PC-9 (cell line): ENCODE results near the gene CCDC102B. TPM values are rescaled to one million over a fixed set of nuclear protein-coding genes. Genes with fewer than 3 reads are reported as not detected.

Experiments used
- BruUV-seq: library from RNA; stranded (reverse); fragments of 400-500 nt; replicated peaks from 2 replicates; lab custom pipeline; 2021; lab: Mats Ljungman, UMichigan
- CTCF ChIA-PET: fragments of 300-600 bp; sonication (Branson Sonifier 250); formaldehyde crosslinking; loops from one replicate; lab custom pipeline; 2022; ENCODE audit warnings: antibody characterized with exemption; lab: Charles Lee
- POLR2A ChIA-PET: fragments of 300-600 bp; sonication (Branson Sonifier 250); formaldehyde crosslinking; loops from one replicate; lab custom pipeline; 2022; ENCODE audit warnings: antibody characterized with exemption; ENCODE audit not compliant: unreplicated experiment; lab: Charles Lee
- DNase-seq, 2 experiments: peaks; one replicate each; pipeline versions ENCODE4 v3.0.0 to v3.0.0-alpha.2; 2015 to 2022; ENCODE audit warnings: mixed read lengths in 1 of 2
- H2AFZ ChIP-seq: fragments of 200-600 bp; sonication (generic); 2 replicates; pipeline ENCODE4 v1.8.1; 2017; ENCODE audit warnings: antibody characterized with exemption
- H3F3A ChIP-seq: fragments of 200-600 bp; sonication (generic); 2 replicates; pipeline ENCODE4 v1.8.1; 2017; ENCODE audit warnings: antibody characterized with exemption, mild to moderate bottlenecking, low read depth; ENCODE audit not compliant: insufficient read depth
- H3K27ac ChIP-seq: fragments of 200-600 bp; sonication (generic); 2 replicates; pipeline ENCODE4 v1.6.1; 2016; ENCODE audit warnings: mixed run types
- H3K27me3 ChIP-seq: fragments of 200-600 bp; sonication (generic); 2 replicates; pipeline ENCODE4 v1.6.1; 2016; ENCODE audit warnings: low read depth, mixed run types; ENCODE audit not compliant: insufficient read depth
- H3K36me3 ChIP-seq: fragments of 200-600 bp; sonication (generic); 2 replicates; pipeline ENCODE4 v1.6.1; 2016; ENCODE audit warnings: low read depth, mixed run types
- H3K4me1 ChIP-seq: fragments of 200-600 bp; sonication (generic); replicated peaks from 2 replicates; pipeline ENCODE4 v1.6.1; 2016; ENCODE audit warnings: mixed run types; ENCODE audit not compliant: insufficient read depth
- H3K4me2 ChIP-seq: fragments of 200-600 bp; sonication (generic); 2 replicates; pipeline ENCODE4 v1.6.1; 2017; ENCODE audit warnings: mixed run types
- H3K4me3 ChIP-seq: fragments of 200-600 bp; sonication (generic); 2 replicates; pipeline ENCODE4 v1.6.1; 2016; ENCODE audit warnings: mixed run types
- H3K79me2 ChIP-seq: fragments of 200-600 bp; sonication (generic); 2 replicates; pipeline ENCODE4 v1.6.1; 2017; ENCODE audit warnings: low read depth, mixed run types
- H3K9me2 ChIP-seq: fragments of 200-600 bp; sonication (generic); 2 replicates; pipeline ENCODE4 v1.8.1; 2017; ENCODE audit warnings: mild to moderate bottlenecking; ENCODE audit not compliant: insufficient read depth
- H3K9me3 ChIP-seq: fragments of 200-600 bp; sonication (generic); 2 replicates; pipeline ENCODE4 v1.8.1; 2016; ENCODE audit warnings: low read depth; ENCODE audit not compliant: insufficient read depth
- H4K20me1 ChIP-seq: fragments of 200-600 bp; sonication (generic); 2 replicates; pipeline ENCODE4 v1.8.1; 2017; ENCODE audit not compliant: insufficient read depth
- EZH2 ChIP-seq: fragments of 200-600 bp; sonication (generic); IDR thresholded peaks from 2 replicates; pipeline ENCODE4 v1.8.0; 2017; ENCODE audit warnings: antibody characterized with exemption, low read depth
- intact Hi-C: fragments of 100-400 bp; cut with micrococcal nuclease; formaldehyde crosslinking; loops from one replicate; pipeline ENCODE4 v1.10.0; 2022; ENCODE audit not compliant: unreplicated experiment
- total RNA-seq: library from RNA; stranded (reverse); gene quantifications from 2 replicates; pipeline ENCODE4 v1.2.3, GENCODE V29; 2021
- TF ChIP-seq, protein P1 (sequence below): fragments of 200-600 bp; sonication (generic); conservative IDR thresholded peaks from 2 replicates; pipeline ENCODE4 v1.6.1; 2017; ENCODE audit warnings: mixed run types, antibody characterized with exemption, mild to moderate bottlenecking, moderate library complexity

The CCDC102B gene
- total RNA-seq, 1 experiment from 2014 or later = 1.9 TPM

DNA sequence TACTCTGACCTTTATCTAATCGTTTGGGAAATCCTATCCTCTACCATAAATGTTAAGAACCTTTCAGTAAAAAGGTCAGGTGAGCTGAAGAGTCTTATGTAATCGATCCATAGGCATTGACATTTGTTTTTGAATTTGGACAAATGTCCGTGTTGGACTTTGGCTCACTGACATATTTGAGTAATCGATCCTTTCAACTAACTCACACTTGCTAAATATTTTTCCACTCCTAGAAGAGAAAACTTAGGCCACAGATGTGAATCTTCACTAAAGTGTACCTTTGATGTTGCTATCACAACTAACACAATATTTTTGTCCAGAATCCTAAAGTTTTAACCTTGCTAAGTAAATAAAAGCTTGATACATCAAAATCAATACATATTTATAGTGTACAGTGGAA lies 89.5 kb downstream of the CCDC102B start:
- no TSS peak for BruUV-seq
- H3K4me2 ChIP-seq = no peak overlapping the region

DNA sequence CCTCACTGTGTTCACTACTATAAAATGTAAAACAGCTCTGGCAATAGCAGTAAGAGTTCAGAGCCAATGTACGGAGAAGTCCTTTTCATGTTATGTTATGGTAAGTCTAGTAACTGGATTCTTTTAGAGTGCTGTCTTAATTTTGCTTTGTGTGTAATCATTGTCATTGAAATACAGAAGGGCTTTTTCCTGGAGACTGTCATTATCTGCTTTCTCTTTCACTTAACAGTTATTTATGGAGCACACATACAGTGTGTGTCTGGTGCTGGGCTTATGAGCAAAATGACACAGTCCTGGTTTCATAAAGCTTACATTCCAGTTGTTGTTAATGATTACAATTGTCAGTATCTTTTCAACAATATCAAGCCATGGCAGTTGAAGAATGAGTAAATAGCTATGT lies 95.5 kb downstream of the CCDC102B start:
- intact Hi-C loops = no loop called here
- H3K9me3 ChIP-seq = no peaks in the 10 kb centered on the region
- BruUV-seq = no TSS peak
- H2AFZ ChIP-seq = no peak overlapping the region
- H3F3A ChIP-seq = no peaks in the 10 kb centered on the region
- CTCF ChIA-PET = no interaction called here
- TF ChIP-seq, protein P1, sequence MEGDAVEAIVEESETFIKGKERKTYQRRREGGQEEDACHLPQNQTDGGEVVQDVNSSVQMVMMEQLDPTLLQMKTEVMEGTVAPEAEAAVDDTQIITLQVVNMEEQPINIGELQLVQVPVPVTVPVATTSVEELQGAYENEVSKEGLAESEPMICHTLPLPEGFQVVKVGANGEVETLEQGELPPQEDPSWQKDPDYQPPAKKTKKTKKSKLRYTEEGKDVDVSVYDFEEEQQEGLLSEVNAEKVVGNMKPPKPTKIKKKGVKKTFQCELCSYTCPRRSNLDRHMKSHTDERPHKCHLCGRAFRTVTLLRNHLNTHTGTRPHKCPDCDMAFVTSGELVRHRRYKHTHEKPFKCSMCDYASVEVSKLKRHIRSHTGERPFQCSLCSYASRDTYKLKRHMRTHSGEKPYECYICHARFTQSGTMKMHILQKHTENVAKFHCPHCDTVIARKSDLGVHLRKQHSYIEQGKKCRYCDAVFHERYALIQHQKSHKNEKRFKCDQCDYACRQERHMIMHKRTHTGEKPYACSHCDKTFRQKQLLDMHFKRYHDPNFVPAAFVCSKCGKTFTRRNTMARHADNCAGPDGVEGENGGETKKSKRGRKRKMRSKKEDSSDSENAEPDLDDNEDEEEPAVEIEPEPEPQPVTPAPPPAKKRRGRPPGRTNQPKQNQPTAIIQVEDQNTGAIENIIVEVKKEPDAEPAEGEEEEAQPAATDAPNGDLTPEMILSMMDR = no peak
- TF ChIP-seq EZH2 = no peak
- POLR2A ChIA-PET = no interaction called here
- no peak for DNase-seq
- no peak overlapping the region for H3K27ac ChIP-seq
- H3K36me3 ChIP-seq = no peaks in the 10 kb centered on the region
- H4K20me1 ChIP-seq = no peaks in the 10 kb centered on the region
- no peak overlapping the region for H3K4me2 ChIP-seq
- no peaks in the 10 kb centered on the region for H3K79me2 ChIP-seq
- H3K27me3 ChIP-seq = no peaks in the 10 kb centered on the region
- no peaks in the 10 kb centered on the region for H3K4me1 ChIP-seq
- no peak overlapping the region for H3K4me3 ChIP-seq
- H3K9me2 ChIP-seq = no peaks in the 10 kb centered on the region

More for the DNA sequence above, 89.5 kb downstream of the CCDC102B start:
- Histone ChIP-seq H3K27ac (no peak overlapping the region), H4K20me1 (no peaks in the 10 kb centered on the region), H3K9me3 (no peaks in the 10 kb centered on the region), H3F3A (no peaks in the 10 kb centered on the region), H3K27me3 (no peaks in the 10 kb centered on the region), H3K4me1 (no peaks in the 10 kb centered on the region), H3K9me2 (no peaks in the 10 kb centered on the region), H3K36me3 (no peaks in the 10 kb centered on the region), H3K79me2 (no peaks in the 10 kb centered on the region), H3K4me3 (no peak overlapping the region), H2AFZ (no peak overlapping the region)
- intact Hi-C loops = no loop called here
- ChIA-PET CTCF (no interaction called here), POLR2A (no interaction called here)
- DNase-seq = no peak
- no peak for TF ChIP-seq EZH2
- TF ChIP-seq, protein P1 = no peak

DNA sequence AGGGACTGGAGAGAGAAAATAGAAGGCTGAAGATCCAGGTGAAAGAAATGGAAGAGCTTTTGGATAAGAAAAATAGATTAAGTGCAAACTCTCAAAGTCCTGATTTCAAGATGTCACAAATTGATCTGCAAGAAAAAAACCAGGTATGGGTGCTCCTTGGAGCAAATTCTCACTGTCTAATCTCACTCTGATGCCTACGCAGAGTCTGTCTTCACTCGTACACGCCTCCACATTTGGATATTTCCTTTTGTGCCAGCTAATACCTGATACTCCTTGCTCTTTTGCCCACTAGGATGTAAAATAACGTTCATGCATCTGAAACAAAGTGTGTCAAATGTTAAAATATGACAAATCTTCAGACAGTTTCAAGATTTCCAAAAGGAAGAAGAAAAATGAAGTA lies 99.4 kb downstream of the CCDC102B start:
- TF ChIP-seq, protein P1 = no peak
- no peak for TF ChIP-seq EZH2
- H2AFZ ChIP-seq = no peak overlapping the region
- H3K27me3 ChIP-seq = no peaks in the 10 kb centered on the region
- H3K79me2 ChIP-seq = no peaks in the 10 kb centered on the region
- POLR2A ChIA-PET = no interaction called here
- CTCF ChIA-PET = no interaction called here
- H3K4me2 ChIP-seq = no peak overlapping the region
- intact Hi-C loops = no loop called here
- H3F3A ChIP-seq = no peaks in the 10 kb centered on the region
- DNase-seq = no peak
- no TSS peak for BruUV-seq
- H3K36me3 ChIP-seq = no peaks in the 10 kb centered on the region
- H3K9me2 ChIP-seq = no peaks in the 10 kb centered on the region
- H3K4me3 ChIP-seq = no peak overlapping the region
- no peak overlapping the region for H3K27ac ChIP-seq
- H3K4me1 ChIP-seq = no peaks in the 10 kb centered on the region
- no peaks in the 10 kb centered on the region for H4K20me1 ChIP-seq
- no peaks in the 10 kb centered on the region for H3K9me3 ChIP-seq
